ES-I3 (cell line): Measurements from ENCODE around the gene MRM2.

ENCODE experiments used
- H3K36me3 ChIP-seq: 2 replicates; pipeline ENCODE4 v1.6.1; 2013; ENCODE audit warnings: mild to moderate bottlenecking, low read length, control low read depth, moderate library complexity; ENCODE audit not compliant: insufficient read depth
- H3K4me1 ChIP-seq: 2 replicates; pipeline ENCODE4 v1.6.1; 2013; ENCODE audit warnings: mild to moderate bottlenecking, control low read depth, low read length; ENCODE audit not compliant: insufficient read depth
- H3K9ac ChIP-seq: 2 replicates; pipeline ENCODE4 v1.6.1; 2013; ENCODE audit warnings: low read depth, mild to moderate bottlenecking, low read length, moderate library complexity
- H3K9me3 ChIP-seq: 2 replicates; pipeline ENCODE4 v1.6.1; 2013; ENCODE audit warnings: mild to moderate bottlenecking, low read length, moderate library complexity; ENCODE audit not compliant: control insufficient read depth, insufficient read depth

The MRM2 gene

GRCh38 chr7:2217716-2218443 lies 24.1 kb downstream of the MRM2 start:
- peaks cover 21% of the 10 kb centered on the region for H3K36me3 ChIP-seq
- H3K4me1 ChIP-seq, result no peaks in the 10 kb centered on the region
- no peak overlapping the region for H3K9ac ChIP-seq
- no peaks in the 10 kb centered on the region for H3K9me3 ChIP-seq

- no peaks in the 10 kb centered on the region for H3K4me1 ChIP-seq
Observed at GRCh38 chr7:2217206-2217605, 24.8 kb downstream of the MRM2 start.

GRCh38 chr7:2215851-2216250 lies 26.2 kb downstream of the MRM2 start:
- H3K36me3 ChIP-seq, result peaks cover 34% of the 10 kb centered on the region

More at GRCh38 chr7:2217206-2217605, 24.8 kb downstream of the MRM2 start:
- no peaks in the 10 kb centered on the region for H3K9me3 ChIP-seq
- no peak overlapping the region for H3K9ac ChIP-seq
- peaks cover 26% of the 10 kb centered on the region for H3K36me3 ChIP-seq

GRCh38 chr7:2214636-2215035 lies 27.4 kb downstream of the MRM2 start:
- Histone ChIP-seq H3K9ac (no peak overlapping the region), H3K9me3 (no peaks in the 10 kb centered on the region), H3K4me1 (no peaks in the 10 kb centered on the region), H3K36me3 (peaks cover 34% of the 10 kb centered on the region)

More at GRCh38 chr7:2215851-2216250, 26.2 kb downstream of the MRM2 start:
- no peak overlapping the region for H3K9ac ChIP-seq
- no peaks in the 10 kb centered on the region for H3K4me1 ChIP-seq
- no peaks in the 10 kb centered on the region for H3K9me3 ChIP-seq

- peaks cover 34% of the 10 kb centered on the region for H3K36me3 ChIP-seq
- no peaks in the 10 kb centered on the region for H3K4me1 ChIP-seq
- H3K9ac ChIP-seq, result no peak overlapping the region
- H3K9me3 ChIP-seq, result no peaks in the 10 kb centered on the region
Observed at GRCh38 chr7:2213551-2214215, 28.3 kb downstream of the MRM2 start.

- H3K36me3 ChIP-seq, result peaks cover 39% of the 10 kb centered on the region
- H3K9me3 ChIP-seq, result no peaks in the 10 kb centered on the region
- no peaks in the 10 kb centered on the region for H3K4me1 ChIP-seq
- no peak overlapping the region for H3K9ac ChIP-seq
Observed at GRCh38 chr7:2212906-2213305, 29.1 kb downstream of the MRM2 start.

GRCh38 chr7:2211926-2212325 lies 30.1 kb downstream of the MRM2 start:
- Histone ChIP-seq H3K9ac (no peak overlapping the region), H3K9me3 (no peaks in the 10 kb centered on the region), H3K36me3 (peaks cover 32% of the 10 kb centered on the region), H3K4me1 (no peaks in the 10 kb centered on the region)

- H3K4me1 ChIP-seq, result no peaks in the 10 kb centered on the region
- no peak overlapping the region for H3K9ac ChIP-seq
- H3K9me3 ChIP-seq, result no peaks in the 10 kb centered on the region
- peaks cover 29% of the 10 kb centered on the region for H3K36me3 ChIP-seq
Observed at GRCh38 chr7:2211259-2211880, 30.6 kb downstream of the MRM2 start.

GRCh38 chr7:2210551-2211258 lies 31.3 kb downstream of the MRM2 start:
- Histone ChIP-seq H3K9me3 (no peaks in the 10 kb centered on the region), H3K4me1 (no peaks in the 10 kb centered on the region), H3K9ac (no peak overlapping the region), H3K36me3 (peaks cover 25% of the 10 kb centered on the region)

GRCh38 chr7:2209961-2210323 lies 32.1 kb downstream of the MRM2 start:
- Histone ChIP-seq H3K9me3 (no peaks in the 10 kb centered on the region), H3K36me3 (peaks cover 25% of the 10 kb centered on the region), H3K9ac (no peak overlapping the region)

GRCh38 chr7:2209146-2209960 lies 32.7 kb downstream of the MRM2 start:
- Histone ChIP-seq H3K4me1 (no peaks in the 10 kb centered on the region), H3K9me3 (no peaks in the 10 kb centered on the region), H3K9ac (no peak overlapping the region), H3K36me3 (peaks cover 22% of the 10 kb centered on the region)

More at GRCh38 chr7:2209961-2210323, 32.1 kb downstream of the MRM2 start:
- no peaks in the 10 kb centered on the region for H3K4me1 ChIP-seq

- Histone ChIP-seq H3K36me3 (peaks cover 22% of the 10 kb centered on the region), H3K4me1 (peaks cover 2% of the 10 kb centered on the region; the same call in 1 of the 2 replicates), H3K9me3 (no peaks in the 10 kb centered on the region), H3K9ac (no peak overlapping the region)
Observed at GRCh38 chr7:2208712-2209111, 33.3 kb downstream of the MRM2 start.

- Histone ChIP-seq H3K4me1 (peaks cover 3% of the 10 kb centered on the region; the same call in 1 of the 2 replicates), H3K9ac (no peak overlapping the region), H3K9me3 (no peaks in the 10 kb centered on the region), H3K36me3 (peaks cover 5% of the 10 kb centered on the region; the same call in 1 of the 2 replicates)
Observed at GRCh38 chr7:2205036-2205780, 36.8 kb downstream of the MRM2 start.
